ENCODE results near the gene PHEX.

PHEX gene

GRCh38 chrX:22150371-22150770, 118.2 kb downstream of the PHEX start:
- Histone ChIP-seq H3K4me1 (ENCODE audit: insufficient read depth, low read length) (no peaks in the 10 kb centered on the region), H3K27ac (ENCODE audit: low read depth, low read length) (no peak overlapping the region), H3K4me3 (ENCODE audit: low read length) (no peak overlapping the region), H3K36me3 (ENCODE audit: insufficient read depth, low read length) (no peaks in the 10 kb centered on the region), H3K27me3 (ENCODE audit: insufficient read depth, low read length) (no peaks in the 10 kb centered on the region), H3K9ac (ENCODE audit: low read depth, low read length) (no peak overlapping the region), H3K9me3 (ENCODE audit: insufficient read depth, low read depth, low read length) (no peaks in the 10 kb centered on the region)
- 95% methylated on average over 3 of the region's 3 CpGs for WGBS

GRCh38 chrX:22155126-22155525, 123.0 kb downstream of the PHEX start:
- Histone ChIP-seq H3K4me3 (ENCODE audit: low read length) (no peak overlapping the region), H3K9me3 (ENCODE audit: insufficient read depth, low read depth, low read length) (no peaks in the 10 kb centered on the region), H3K4me1 (ENCODE audit: insufficient read depth, low read length) (no peaks in the 10 kb centered on the region), H3K9ac (ENCODE audit: low read depth, low read length) (no peak overlapping the region), H3K27me3 (ENCODE audit: insufficient read depth, low read length) (no peaks in the 10 kb centered on the region), H3K36me3 (ENCODE audit: insufficient read depth, low read length) (no peaks in the 10 kb centered on the region), H3K27ac (ENCODE audit: low read depth, low read length) (no peak overlapping the region)
- 93% methylated on average over 5 of the region's 6 CpGs for WGBS

- Histone ChIP-seq H3K27ac (ENCODE audit: low read depth, low read length) (no peak overlapping the region), H3K9me3 (ENCODE audit: insufficient read depth, low read depth, low read length) (no peaks in the 10 kb centered on the region), H3K27me3 (ENCODE audit: insufficient read depth, low read length) (no peaks in the 10 kb centered on the region), H3K36me3 (ENCODE audit: insufficient read depth, low read length) (no peaks in the 10 kb centered on the region), H3K4me1 (ENCODE audit: insufficient read depth, low read length) (no peaks in the 10 kb centered on the region), H3K4me3 (ENCODE audit: low read length) (no peak overlapping the region), H3K9ac (ENCODE audit: low read depth, low read length) (no peak overlapping the region)
- 95% methylated on average over 4 of the region's 5 CpGs for WGBS
Measured at GRCh38 chrX:22159071-22159470, 126.9 kb downstream of the PHEX start.

- H3K4me1 ChIP-seq (ENCODE audit: insufficient read depth, low read length): no peaks in the 10 kb centered on the region
- H3K9me3 ChIP-seq (ENCODE audit: insufficient read depth, low read depth, low read length): no peaks in the 10 kb centered on the region
- H3K4me3 ChIP-seq (ENCODE audit: low read length): no peak overlapping the region
- WGBS: 94% methylated on average over 3 of the region's 3 CpGs
- H3K9ac ChIP-seq (ENCODE audit: low read depth, low read length): no peak overlapping the region
- H3K27me3 ChIP-seq (ENCODE audit: insufficient read depth, low read length): no peaks in the 10 kb centered on the region
- H3K27ac ChIP-seq (ENCODE audit: low read depth, low read length): no peak overlapping the region
- no peaks in the 10 kb centered on the region for H3K36me3 ChIP-seq (ENCODE audit: insufficient read depth, low read length)
Measured at GRCh38 chrX:22163326-22163725, 131.2 kb downstream of the PHEX start.

- H3K27ac ChIP-seq (ENCODE audit: low read depth, low read length): no peak overlapping the region
- H3K4me3 ChIP-seq (ENCODE audit: low read length): no peak overlapping the region
- no peaks in the 10 kb centered on the region for H3K27me3 ChIP-seq (ENCODE audit: insufficient read depth, low read length)
- no peaks in the 10 kb centered on the region for H3K4me1 ChIP-seq (ENCODE audit: insufficient read depth, low read length)
- WGBS: 86% methylated on average over 3 of the region's 3 CpGs
- H3K9ac ChIP-seq (ENCODE audit: low read depth, low read length): no peak overlapping the region
- H3K9me3 ChIP-seq (ENCODE audit: insufficient read depth, low read depth, low read length): no peaks in the 10 kb centered on the region
- H3K36me3 ChIP-seq (ENCODE audit: insufficient read depth, low read length): no peaks in the 10 kb centered on the region
Measured at GRCh38 chrX:22164770-22165388, 132.8 kb downstream of the PHEX start.

- no peaks in the 10 kb centered on the region for H3K36me3 ChIP-seq (ENCODE audit: insufficient read depth, low read length)
- H3K9me3 ChIP-seq (ENCODE audit: insufficient read depth, low read depth, low read length): no peaks in the 10 kb centered on the region
- H3K9ac ChIP-seq (ENCODE audit: low read depth, low read length): no peak overlapping the region
- WGBS: 88% methylated on average over 1 of the region's 4 CpGs
- H3K4me1 ChIP-seq (ENCODE audit: insufficient read depth, low read length): no peaks in the 10 kb centered on the region
- no peak overlapping the region for H3K27ac ChIP-seq (ENCODE audit: low read depth, low read length)
- H3K4me3 ChIP-seq (ENCODE audit: low read length): no peak overlapping the region
- no peaks in the 10 kb centered on the region for H3K27me3 ChIP-seq (ENCODE audit: insufficient read depth, low read length)
Measured at GRCh38 chrX:22165732-22166457, 133.8 kb downstream of the PHEX start.

GRCh38 chrX:22171287-22172060, 139.3 kb downstream of the PHEX start:
- no peaks in the 10 kb centered on the region for H3K36me3 ChIP-seq (ENCODE audit: insufficient read depth, low read length)
- H3K9ac ChIP-seq (ENCODE audit: low read depth, low read length): no peak overlapping the region
- no peaks in the 10 kb centered on the region for H3K9me3 ChIP-seq (ENCODE audit: insufficient read depth, low read depth, low read length)
- WGBS: 78% methylated on average over 7 of the region's 7 CpGs
- no peak overlapping the region for H3K27ac ChIP-seq (ENCODE audit: low read depth, low read length)
- no peaks in the 10 kb centered on the region for H3K4me1 ChIP-seq (ENCODE audit: insufficient read depth, low read length)
- no peaks in the 10 kb centered on the region for H3K27me3 ChIP-seq (ENCODE audit: insufficient read depth, low read length)
- H3K4me3 ChIP-seq (ENCODE audit: low read length): no peak overlapping the region

- no peaks in the 10 kb centered on the region for H3K4me1 ChIP-seq (ENCODE audit: insufficient read depth, low read length)
- no peaks in the 10 kb centered on the region for H3K27me3 ChIP-seq (ENCODE audit: insufficient read depth, low read length)
- no peak overlapping the region for H3K27ac ChIP-seq (ENCODE audit: low read depth, low read length)
- H3K9me3 ChIP-seq (ENCODE audit: insufficient read depth, low read depth, low read length): no peaks in the 10 kb centered on the region
- H3K4me3 ChIP-seq (ENCODE audit: low read length): no peak overlapping the region
- WGBS: 100% methylated on average over 4 of the region's 5 CpGs
- H3K36me3 ChIP-seq (ENCODE audit: insufficient read depth, low read length): no peaks in the 10 kb centered on the region
- no peak overlapping the region for H3K9ac ChIP-seq (ENCODE audit: low read depth, low read length)
Measured at GRCh38 chrX:22173966-22174365, 141.8 kb downstream of the PHEX start.

- no peaks in the 10 kb centered on the region for H3K4me1 ChIP-seq (ENCODE audit: insufficient read depth, low read length)
- no peaks in the 10 kb centered on the region for H3K36me3 ChIP-seq (ENCODE audit: insufficient read depth, low read length)
- H3K4me3 ChIP-seq (ENCODE audit: low read length): no peak overlapping the region
- H3K9ac ChIP-seq (ENCODE audit: low read depth, low read length): no peak overlapping the region
- H3K9me3 ChIP-seq (ENCODE audit: insufficient read depth, low read depth, low read length): no peaks in the 10 kb centered on the region
- H3K27me3 ChIP-seq (ENCODE audit: insufficient read depth, low read length): no peaks in the 10 kb centered on the region
- WGBS: 97% methylated on average over 6 of the region's 7 CpGs
- H3K27ac ChIP-seq (ENCODE audit: low read depth, low read length): no peak overlapping the region
Measured at GRCh38 chrX:22177950-22178515, 145.9 kb downstream of the PHEX start.

GRCh38 chrX:22184096-22184495, 152.0 kb downstream of the PHEX start:
- Histone ChIP-seq H3K27ac (ENCODE audit: low read depth, low read length) (no peak overlapping the region), H3K9ac (ENCODE audit: low read depth, low read length) (no peak overlapping the region), H3K4me3 (ENCODE audit: low read length) (no peak overlapping the region), H3K4me1 (ENCODE audit: insufficient read depth, low read length) (no peaks in the 10 kb centered on the region), H3K9me3 (ENCODE audit: insufficient read depth, low read depth, low read length) (no peaks in the 10 kb centered on the region), H3K27me3 (ENCODE audit: insufficient read depth, low read length) (no peaks in the 10 kb centered on the region), H3K36me3 (ENCODE audit: insufficient read depth, low read length) (no peaks in the 10 kb centered on the region)
- no CpG with 5 or more reads among the region's 2 CpGs for WGBS

GRCh38 chrX:22186165-22186564, 154.0 kb downstream of the PHEX start:
- no peaks in the 10 kb centered on the region for H3K4me1 ChIP-seq (ENCODE audit: insufficient read depth, low read length)
- 100% methylated on average over 1 of the region's 2 CpGs for WGBS
- H3K4me3 ChIP-seq (ENCODE audit: low read length): no peak overlapping the region
- H3K27ac ChIP-seq (ENCODE audit: low read depth, low read length): no peak overlapping the region
- H3K9me3 ChIP-seq (ENCODE audit: insufficient read depth, low read depth, low read length): no peaks in the 10 kb centered on the region
- no peaks in the 10 kb centered on the region for H3K27me3 ChIP-seq (ENCODE audit: insufficient read depth, low read length)
- no peaks in the 10 kb centered on the region for H3K36me3 ChIP-seq (ENCODE audit: insufficient read depth, low read length)
- H3K9ac ChIP-seq (ENCODE audit: low read depth, low read length): no peak overlapping the region

Data from HUES64 (cell line).